ENCODE results near the gene VWA3B.
"Not testable (repeated sequence)": the region's sequence is repeated elsewhere in the genome, so short reads cannot be mapped to it uniquely, and the experiment has no call there.

VWA3B gene

DNA sequence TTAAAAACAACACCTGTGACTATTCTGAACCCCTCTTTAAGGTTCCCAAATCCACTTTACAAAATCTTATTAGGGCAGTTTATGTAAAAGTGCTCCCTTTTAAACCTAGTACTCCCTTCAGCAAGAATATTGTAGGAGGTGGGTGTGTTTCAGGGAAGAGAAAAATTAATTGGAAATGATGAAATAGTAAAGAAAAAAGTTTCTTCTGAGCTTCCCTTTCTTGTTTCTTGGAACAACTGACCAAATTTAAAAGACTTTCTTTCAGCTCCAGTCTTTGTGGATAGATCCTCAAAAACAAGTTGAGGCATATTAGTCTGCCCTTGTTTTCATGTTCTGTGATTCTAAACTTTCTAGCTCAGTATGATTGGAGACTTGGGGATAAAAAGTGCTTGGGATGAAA is 3.0 kb downstream of the VWA3B start:
- no peak for DNase-seq

- no peak for DNase-seq
Observed at GRCh38 chr2:98090951-98091350, 4.0 kb downstream of the VWA3B start.

DNA sequence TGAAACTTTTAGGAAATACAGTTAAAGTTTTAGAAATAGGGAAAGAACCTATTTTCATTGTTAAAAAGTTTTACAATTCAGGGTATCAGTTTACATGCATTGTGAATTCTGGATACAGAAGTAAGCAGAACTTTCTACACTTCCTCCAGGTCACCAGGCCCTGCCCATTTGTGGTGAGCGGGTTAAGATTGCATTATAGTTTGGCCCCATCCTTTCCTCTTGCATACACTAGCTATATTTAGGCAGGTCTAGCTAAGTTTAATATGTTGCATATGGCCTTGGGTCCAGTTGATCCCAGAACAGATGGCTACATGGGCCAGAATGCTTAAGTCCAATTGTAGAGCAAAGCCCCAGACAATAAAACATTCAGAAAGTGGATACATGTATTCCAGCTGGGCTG is 4.8 kb downstream of the VWA3B start:
- no peak for DNase-seq

DNA sequence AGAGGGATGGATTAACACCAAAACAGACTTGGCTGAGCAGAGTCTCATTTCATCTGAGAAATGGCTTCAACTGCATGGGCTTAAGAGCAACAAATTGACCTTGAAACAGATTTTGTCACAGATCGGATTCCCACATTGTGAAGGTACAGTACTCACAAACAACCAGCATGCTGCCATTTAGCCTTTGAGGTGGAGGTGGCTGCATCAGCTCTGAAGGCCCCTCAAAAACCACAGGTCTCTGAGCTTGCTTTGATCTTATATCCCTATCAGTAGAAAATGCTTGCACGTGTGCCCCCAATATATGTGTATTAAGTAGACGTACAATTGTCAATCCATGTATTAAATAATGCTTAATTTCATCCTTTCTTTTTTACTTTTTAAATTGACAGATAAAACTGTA is 6.2 kb downstream of the VWA3B start:
- DNase-seq: no peak

DNA sequence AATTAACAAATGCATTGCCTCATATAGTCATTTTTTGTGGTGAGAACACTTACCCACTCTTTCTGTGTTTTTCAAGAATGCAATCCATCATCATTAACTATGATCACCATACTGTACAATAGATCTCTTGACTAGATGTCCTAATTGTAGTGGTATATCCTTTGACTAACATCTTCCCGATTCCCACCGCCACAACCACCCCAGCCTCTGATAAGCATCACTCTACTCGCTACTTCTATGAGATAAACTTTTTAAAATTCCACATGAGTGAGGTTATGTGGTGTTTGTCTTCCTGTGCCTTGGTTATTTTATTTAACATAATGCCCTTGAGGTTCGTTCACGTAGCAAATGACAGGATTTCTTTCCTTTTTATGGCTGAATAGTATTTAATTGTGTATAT is 6.6 kb downstream of the VWA3B start:
- DNase-seq: no peak

DNA sequence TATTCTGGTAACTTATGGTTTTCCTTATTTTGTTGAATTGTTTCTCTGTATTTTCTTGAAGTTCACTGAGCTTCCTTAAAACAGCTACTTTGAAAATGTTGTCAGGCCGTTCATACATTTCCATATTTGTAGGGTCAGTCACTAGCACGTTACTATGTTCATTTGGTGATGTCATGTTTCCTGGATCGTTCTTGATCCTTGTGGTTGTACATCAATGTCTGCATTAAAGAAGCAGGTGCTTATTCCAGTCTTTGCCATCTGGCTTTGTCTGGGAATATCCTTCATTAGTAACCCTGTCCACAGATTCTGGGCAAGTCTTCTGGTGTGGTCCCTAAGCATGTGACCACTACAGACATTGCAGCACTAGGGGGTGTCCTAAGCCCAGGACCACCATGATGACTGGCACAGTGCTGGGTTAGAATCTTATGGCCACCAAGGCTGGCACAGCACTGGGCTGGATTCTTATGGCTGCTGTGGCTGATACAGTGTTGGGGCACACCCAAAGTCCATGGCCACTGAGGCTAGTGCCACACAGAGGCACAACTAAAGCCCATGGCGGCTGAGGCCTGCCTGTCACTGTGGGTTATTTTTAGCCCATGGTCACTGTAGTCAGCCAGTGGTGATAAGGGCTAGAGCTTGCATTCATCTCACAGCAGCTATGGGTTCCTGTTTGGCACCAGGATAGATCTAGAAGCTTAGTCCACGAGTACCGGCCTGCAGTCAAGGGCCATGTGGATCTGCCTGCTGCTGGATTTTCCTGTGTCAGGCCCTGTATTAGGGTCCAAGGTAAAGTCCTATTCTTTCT is 13.2 kb downstream of the VWA3B start:
- DNase-seq: no peak

DNA sequence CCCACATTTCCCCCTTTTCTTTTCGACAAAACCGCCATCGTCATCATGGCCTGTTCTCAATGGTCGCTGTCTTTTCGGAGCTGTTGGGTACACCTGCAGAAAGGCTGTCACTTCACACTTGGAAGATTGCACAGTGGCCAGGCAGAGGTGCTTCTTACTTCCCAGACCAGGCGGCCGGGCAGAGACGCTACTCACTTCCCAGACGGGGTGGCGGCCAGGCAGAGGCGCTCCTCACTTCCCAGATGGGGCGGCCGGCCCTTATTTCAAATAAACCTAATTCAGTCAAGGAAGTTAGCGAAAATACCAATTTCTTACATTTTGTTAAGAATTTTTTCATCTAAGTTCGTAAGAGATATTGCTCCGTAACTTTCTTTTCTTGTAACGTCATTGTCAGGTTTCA is 15.3 kb downstream of the VWA3B start:
- DNase-seq: not testable (repeated sequence)

- DNase-seq: no peak
Observed at GRCh38 chr2:98102878-98103277, 15.9 kb downstream of the VWA3B start.

DNA sequence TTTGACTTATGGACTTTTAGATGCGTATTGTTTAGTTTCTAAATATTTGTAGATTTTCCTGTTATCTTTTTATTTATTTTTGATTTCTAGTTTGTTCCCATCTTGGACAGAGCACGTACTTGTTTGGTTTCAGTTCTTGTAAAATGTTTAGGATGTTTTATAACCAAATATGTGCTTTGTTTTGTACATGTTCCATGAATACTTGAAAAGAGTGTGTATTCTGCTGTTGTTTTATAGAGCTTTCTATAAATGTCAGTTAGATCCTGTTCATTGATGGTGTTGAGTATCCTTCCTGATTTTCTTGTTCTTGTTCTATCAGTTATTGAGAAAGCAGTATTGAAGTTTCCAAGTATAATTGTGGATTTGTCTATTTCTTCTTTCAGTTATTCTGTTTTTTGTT is 21.1 kb downstream of the VWA3B start:
- DNase-seq: no peak

DNA sequence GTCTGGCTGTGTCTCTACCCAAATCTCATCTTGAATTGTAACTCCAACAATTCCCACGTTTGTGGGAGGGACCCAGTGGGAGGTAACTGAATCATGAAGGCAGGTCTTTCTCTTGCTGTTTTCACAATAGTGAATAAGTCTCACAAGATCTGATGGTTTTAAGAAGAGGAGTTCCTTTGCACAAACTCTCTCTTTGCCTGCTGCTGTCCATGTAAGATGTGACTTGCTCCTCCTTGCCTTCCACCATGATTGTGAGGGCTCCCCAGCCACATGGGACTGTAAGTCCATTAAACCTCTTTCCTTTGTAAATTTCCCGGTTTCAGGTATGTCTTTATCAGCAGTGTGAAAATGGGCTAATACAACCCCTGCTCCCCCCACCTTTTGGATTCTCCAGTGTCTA is 23.8 kb downstream of the VWA3B start:
- DNase-seq: no peak

DNA sequence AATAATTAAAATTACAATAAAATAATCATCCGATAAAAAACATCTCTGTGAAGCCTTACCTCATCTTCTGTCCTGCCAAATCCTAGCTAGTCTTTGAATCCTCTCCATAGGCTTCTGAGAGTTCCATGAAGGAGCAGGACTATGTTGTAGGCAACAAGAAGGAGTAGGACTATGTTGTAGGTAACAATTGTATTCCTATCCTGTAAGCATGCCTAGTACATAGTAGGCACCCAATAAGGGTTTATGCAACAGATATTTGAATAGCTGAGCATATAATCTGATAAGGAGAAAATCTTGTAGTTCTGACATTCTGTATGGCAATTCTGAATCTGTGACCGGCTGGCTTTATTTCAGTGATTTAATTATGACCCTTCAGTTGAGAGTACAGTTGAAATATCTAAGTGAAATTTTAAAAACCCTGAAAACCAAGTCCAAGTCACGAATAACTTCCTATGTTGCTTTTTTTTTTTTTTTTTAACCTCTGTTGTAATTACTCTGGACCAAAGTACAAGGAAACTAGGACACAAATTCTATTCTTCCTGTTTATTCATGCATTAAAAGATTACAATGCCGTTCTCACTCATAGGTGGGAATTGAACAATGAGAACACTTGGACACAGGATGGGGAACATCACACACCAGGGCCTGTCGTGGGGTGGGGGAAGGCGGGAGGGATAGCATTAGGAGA is 27.8 kb downstream of the VWA3B start:
- no peak for DNase-seq

GRCh38 chr2:98118161-98118560 is 31.2 kb downstream of the VWA3B start:
- no peak for DNase-seq

GRCh38 chr2:98118852-98119251 is 31.9 kb downstream of the VWA3B start:
- no peak for DNase-seq

- no peak for DNase-seq
Observed at GRCh38 chr2:98121149-98121548, 34.2 kb downstream of the VWA3B start.

GRCh38 chr2:98122524-98122923 is 35.6 kb downstream of the VWA3B start:
- no peak for DNase-seq

- peak; percentile 3 for DNase-seq
Observed at GRCh38 chr2:98123286-98123685, 36.3 kb downstream of the VWA3B start.

DNA sequence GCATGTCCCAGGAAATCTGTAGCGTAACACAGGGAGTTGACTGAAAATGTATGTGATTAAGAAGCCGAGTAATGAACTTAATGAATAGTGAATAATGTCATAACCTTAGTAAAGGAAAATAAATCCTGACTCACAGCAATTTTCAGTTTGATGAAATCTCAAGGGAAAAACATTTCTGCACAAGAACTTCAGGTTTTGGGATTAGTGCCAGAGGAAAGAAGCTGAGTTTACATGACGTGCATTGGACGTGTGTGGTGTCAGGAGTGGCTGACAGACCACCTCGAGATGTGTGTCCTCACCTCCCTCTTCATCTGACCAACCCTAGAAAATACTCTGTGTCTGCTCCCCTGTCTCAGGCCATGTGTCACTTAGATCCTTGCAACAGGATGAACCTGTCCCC is 39.1 kb downstream of the VWA3B start:
- no peak for DNase-seq

DNA sequence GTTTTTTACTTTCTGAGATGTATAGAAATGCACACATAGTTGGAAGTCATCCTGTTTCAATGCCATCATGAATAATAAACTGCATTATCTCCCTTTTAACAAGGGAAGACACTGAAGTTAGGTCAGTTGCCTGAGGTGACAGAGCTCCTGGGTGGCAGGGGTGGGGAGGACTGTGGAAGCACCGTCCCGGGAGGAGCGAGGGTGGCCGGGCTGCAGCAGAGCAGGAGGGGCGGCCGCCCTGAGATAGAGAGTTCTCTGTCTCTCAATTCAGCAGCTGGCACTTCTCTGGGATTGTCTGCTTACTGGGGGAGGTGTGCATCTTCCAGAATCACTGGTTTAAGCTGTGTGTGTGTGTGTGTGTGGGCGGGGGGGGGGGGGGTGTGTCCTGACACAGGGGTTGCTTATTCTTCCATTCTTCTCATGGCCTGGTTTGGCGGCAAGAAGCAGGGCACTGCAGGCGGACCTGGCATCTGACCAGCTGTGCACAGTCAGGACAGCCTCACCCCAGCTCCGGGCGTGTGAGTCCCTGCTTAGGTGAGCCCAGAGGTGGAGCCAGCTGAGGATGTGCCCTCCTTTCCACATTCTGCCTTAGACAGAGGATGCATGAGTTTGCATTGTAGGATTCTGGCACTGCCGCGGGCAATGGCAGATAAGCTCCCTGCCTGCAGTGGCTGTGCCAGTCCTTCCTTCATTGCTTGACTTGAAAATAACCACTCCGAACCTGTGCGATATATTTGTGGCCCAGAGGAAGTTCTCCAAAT is 40.4 kb downstream of the VWA3B start:
- no peak for DNase-seq

GRCh38 chr2:98128556-98129109 is 41.7 kb downstream of the VWA3B start:
- DNase-seq: no peak

- not testable (repeated sequence) for DNase-seq
Observed at GRCh38 chr2:98130073-98130472, 43.1 kb downstream of the VWA3B start.

GRCh38 chr2:98134172-98135005 is 47.4 kb downstream of the VWA3B start:
- DNase-seq: no peak

GRCh38 chr2:98137196-98137595 is 50.2 kb downstream of the VWA3B start:
- DNase-seq: no peak

GRCh38 chr2:98138978-98139377 is 52.0 kb downstream of the VWA3B start:
- DNase-seq: not testable (repeated sequence)

All from RPMI8226 (cell line).